NCI-H146 (cell line): ENCODE data around the gene ITPR3.

Experiments
- DNase-seq: peaks from one replicate; lab custom pipeline; 2025; lab: John Stamatoyannopoulos, UW

The ITPR3 gene

DNA sequence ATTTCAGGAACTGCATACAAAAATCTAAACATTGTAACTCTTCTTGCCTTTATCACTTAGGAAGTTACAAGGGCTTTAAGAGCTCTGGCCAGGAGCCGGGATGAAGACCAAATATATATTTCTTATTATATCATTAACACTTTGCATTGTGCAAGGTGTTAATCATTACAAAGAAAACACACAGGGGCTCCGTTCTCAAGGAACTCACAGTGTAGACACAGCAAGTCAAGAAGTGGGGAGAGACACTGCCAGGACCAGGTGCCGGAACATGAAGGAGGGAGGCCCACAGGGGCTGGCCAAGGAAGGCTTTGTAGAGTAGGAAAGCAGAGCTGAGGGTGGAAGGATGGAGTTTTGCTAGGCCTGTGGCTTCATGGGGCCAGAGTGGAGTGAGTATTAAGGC, 17.4 kb downstream of the ITPR3 start:
- no peak for DNase-seq

- DNase-seq: no peak
These were observed 18.4 kb downstream of the ITPR3 start for GRCh38 chr6:33639559-33639958.

DNA sequence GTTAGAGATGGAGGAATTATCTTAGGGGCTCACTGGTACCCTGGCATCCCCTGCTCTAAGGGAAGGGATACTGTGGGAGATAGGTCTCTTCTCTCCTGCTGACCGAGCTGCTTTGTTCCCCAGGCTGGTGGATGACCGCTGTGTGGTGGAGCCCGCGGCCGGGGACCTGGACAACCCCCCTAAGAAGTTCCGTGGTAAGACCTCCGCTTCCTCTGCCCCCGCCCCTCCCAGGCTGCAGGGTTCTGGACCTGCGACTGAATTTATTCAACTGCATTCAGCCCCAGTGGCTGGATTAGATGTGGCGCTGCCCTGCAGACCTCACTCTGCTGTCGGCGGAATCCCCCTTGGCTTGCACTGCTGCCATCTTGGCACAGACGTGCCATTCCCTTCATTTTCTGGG, 19.2 kb downstream of the ITPR3 start:
- DNase-seq: no peak

DNA sequence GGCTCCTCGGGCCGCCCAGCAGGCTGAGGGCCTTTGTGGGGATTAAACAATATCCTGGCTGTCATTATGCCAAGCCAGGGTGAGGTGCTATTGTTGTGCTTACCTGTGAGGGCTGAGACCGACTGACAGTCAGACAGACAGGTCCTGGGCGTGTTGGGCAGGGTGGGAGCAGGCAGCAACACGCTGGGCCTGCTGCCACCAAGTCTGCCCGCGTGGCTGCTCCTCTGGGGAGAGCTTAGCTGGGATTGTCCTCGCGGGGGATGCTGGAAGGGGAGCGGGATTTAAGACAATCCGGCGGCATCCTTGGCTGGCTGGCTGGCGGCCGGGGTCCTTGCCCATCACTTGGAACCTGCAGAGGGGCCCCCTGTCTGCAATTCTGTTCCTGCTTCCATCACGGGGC, 20.0 kb downstream of the ITPR3 start:
- DNase-seq: no peak

GRCh38 chr6:33641602-33642001, 20.5 kb downstream of the ITPR3 start:
- no peak for DNase-seq

DNA sequence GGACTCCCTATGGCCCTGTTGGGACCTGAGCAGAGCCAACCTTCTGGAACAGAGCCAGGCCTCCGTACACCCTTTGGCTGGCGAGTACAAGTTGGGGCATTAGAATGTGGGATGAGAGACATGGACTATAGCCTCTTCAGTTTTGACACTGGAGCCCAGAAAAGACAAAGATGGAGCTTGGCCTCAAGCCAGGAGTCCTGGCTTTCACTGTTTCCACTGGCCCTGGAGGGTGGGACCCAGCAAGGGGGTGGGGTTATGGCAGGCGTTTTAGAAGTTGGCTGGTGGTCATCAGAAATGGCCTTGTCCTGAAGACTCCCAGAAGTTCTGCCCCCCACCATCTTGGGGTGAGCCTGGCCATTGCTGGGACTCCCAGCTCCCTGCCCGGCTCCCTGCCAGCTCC, 21.8 kb downstream of the ITPR3 start:
- no peak for DNase-seq

DNA sequence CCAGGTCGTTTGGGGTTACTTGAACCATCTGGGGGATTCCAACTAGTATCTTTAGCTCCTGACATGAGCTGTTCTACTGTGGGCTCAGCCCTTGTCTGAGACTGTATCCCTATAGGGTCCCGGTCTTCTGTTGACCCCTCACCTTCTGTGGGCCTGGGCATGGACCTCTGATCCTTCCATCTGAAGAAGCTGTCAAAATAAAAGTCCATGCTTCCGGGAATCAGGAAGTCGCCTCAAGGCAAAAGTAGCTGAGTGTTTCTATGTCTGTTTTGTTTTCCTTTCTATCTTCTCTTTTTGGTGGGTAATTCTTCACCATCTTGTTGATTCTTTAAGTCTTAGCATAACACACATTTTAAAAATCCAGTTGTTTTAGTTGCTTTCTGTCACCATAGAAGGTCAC, 30.3 kb downstream of the ITPR3 start:
- DNase-seq: no peak

- no peak for DNase-seq
These were observed 30.9 kb downstream of the ITPR3 start for GRCh38 chr6:33652002-33652401.

DNA sequence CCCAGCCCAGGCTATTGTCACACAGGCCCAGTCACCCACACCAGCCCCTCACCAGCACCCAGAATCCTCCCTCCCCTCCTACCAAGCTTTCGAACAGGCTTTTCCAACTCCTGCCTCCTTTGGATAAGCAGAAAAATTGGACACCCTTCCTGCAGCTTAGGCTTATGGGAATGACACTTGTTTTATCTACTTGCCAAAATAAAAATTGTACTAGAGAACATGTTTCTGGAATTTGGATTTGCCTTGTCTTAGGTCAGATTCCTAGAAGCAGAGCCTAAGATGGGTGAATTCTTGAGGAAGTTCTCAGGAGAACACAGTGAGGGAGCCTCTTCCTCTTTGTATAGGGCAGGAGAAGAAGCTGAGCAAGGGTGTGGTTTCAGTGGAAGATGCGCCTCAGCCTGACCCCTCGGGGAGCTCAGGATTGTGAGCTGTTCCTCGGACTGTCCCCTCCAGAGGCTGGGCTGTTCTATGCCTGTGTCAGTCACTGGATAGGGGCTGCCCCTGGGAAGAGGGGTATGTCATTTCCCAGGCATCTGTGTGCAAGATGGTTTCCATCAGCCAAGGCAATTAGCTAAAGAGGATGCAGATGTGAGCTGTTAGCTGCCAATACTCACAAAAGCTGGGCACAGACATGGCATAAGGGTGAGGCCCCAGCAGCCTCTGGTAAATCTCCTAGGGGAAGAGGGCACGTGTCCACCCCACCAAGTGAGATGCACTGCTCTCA, 33.9 kb downstream of the ITPR3 start:
- no peak for DNase-seq

DNA sequence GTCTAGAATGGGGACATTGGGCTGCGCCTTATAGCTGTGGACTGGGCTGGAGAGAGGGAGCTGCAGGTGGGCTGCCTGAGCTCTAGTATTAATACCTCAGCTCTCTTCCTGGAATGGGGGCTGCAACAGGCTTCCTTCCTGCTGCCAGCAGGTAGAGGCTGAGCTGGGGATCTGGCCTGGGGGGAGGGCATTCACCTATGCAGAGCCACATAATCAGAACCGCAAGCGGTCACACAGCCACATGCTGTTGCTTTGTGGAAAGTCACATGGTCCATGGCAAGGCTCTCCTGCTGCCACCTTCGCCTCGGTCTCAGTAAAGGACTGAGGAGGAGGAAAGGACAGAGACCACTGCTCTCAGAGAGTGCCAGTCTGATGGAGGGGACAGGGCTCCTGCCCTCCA, 35.7 kb downstream of the ITPR3 start:
- DNase-seq: no peak

GRCh38 chr6:33658982-33659689, 38.0 kb downstream of the ITPR3 start:
- DNase-seq: no peak

GRCh38 chr6:33659986-33660385, 38.9 kb downstream of the ITPR3 start:
- no peak for DNase-seq

DNA sequence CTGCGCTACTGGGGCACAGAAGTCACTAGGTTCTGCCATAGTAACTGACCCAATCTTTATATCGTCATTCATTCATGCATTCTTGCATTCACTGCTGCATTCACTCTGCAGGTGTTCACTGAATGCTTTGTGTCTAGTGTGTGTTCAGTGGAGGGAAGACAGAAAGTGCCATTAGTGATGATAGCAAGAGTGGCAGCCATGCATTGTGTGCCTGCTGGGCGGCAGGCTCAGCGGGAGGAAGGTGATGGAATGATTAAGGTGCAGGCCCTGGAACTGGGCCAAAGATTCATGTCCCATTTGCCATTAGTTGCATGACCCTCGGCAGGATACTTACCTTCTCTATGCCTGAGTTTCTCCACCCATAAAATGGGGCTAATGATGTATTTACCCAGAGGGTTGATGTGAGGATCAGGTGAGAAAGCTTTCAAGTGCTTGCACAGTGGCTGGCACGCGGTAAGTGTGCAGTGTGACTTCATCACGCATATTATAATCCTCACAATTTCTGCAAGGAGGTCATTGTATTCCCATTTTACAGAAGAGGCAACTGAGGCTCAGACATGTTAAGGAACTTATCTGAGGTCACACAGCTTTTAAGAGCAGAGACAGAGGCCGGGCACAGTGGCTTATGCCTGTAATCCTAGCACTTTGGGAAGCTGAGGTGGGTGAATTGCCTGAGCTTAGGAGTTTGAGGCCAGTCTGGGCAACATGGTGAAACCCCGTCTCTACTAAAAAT, 40.1 kb downstream of the ITPR3 start:
- peak; percentile 59 for DNase-seq

- DNase-seq: no peak
These were observed 41.2 kb downstream of the ITPR3 start for GRCh38 chr6:33662318-33662717.

DNA sequence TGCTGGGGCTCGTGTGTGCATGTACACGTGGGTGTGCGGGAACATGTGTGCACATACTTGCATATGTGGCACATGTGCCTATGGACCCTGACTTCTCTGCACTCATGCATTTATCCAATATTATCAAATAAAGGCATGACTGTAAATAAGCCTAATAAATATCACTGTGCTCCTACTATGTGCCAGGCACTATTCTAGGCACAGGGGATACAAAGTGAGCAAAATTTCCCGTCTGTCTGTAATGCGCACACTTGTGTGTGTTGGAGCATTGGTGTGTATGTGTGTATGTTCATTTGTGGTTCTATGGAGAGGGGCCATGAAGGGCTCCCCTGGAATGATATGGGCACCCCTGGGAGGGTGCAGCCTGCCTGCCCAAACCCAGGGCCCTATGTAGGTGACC, 41.9 kb downstream of the ITPR3 start:
- DNase-seq: no peak

GRCh38 chr6:33663727-33664449, 42.8 kb downstream of the ITPR3 start:
- no peak for DNase-seq

DNA sequence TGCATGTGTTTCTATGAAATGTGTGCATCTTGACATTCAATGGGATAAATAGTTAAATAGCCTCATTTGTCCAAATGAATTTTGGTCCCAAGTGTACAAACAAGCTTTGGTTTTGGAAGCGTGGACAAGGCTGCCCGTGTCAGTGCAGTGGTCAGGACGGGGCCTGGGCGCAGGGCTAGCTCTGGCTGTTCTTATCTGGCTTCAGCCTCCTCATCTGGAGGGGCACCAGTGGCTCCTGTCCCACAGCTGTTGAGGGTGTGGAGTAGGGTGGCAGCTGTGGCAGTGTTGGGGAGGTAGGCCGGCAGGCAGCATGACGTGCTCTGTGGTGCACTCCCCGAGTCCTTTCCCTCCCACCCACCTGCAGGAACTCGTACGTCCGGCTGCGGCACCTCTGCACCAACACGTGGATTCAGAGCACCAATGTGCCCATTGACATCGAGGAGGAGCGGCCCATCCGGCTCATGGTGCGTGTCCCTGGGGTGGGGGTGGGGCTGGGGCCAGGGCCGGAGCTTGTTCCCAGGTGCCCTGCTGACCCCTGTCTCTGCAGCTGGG, 43.5 kb downstream of the ITPR3 start:
- DNase-seq: no peak

GRCh38 chr6:33665957-33666356, 44.8 kb downstream of the ITPR3 start:
- DNase-seq: no peak

GRCh38 chr6:33667072-33667471, 46.0 kb downstream of the ITPR3 start:
- DNase-seq: no peak

DNA sequence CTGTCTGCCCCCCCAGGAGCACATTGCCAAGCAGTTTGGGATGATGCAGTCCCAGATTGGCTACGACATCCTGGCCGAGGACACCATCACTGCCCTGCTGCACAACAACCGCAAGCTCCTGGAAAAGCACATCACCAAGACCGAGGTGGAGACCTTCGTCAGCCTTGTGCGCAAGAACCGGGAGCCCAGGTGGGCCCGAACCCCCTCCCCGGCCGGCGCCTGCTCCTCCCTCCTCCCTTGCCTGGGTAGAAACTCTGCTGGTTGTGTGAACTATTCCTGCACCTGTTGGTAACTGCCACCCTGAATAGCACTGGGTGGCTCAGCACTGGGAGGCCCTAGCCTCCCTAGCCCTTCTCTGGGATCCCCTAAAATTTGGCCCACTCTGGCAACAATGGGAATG, 46.7 kb downstream of the ITPR3 start:
- no peak for DNase-seq

DNA sequence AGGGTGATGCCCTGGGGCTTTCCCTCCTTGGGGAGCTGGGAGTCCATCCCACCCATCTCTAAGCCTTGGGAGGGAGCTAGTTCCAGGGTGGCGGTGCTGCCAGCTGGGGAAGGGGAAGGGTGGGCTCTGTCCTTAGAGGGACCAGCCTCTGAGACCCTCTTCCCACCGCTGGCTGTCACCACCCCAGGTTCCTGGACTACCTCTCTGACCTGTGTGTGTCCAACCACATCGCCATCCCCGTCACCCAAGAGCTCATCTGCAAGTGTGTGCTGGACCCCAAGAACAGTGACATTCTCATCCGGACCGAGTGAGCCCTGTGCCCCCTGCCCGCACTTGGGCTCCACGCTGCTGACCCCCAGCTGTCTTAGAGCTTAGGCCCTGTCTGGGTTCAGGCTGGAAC, 47.2 kb downstream of the ITPR3 start:
- no peak for DNase-seq

- no peak for DNase-seq
These were observed 47.8 kb downstream of the ITPR3 start for GRCh38 chr6:33668914-33669313.
